AG09309 (cell line): ENCODE results near the gene CGB2.
A peak's percentile ranks its signal among the peaks of the same experiment; 100 is the strongest.
"Not testable (repeated sequence)": the region's sequence is repeated elsewhere in the genome, so short reads cannot be mapped to it uniquely, and the experiment has no call there.

Source experiments
- DNase-seq: peaks from one replicate; pipeline ENCODE4 v3.0.0-alpha.2; 2010; ENCODE audit warnings: low read depth
- H3K4me3 ChIP-seq: 2 replicates; pipeline ENCODE4 v1.5.1; 2011; ENCODE audit warnings: mild to moderate bottlenecking, low read depth, low read length, moderate library complexity; ENCODE audit not compliant: control insufficient read depth
- TF ChIP-seq, protein P1 (sequence below): IDR thresholded peaks from 2 replicates; pipeline ENCODE4 v1.5.1; 2011; ENCODE audit warnings: mild to moderate bottlenecking, low read depth, low read length, inconsistent platforms; ENCODE audit not compliant: insufficient read depth, control insufficient read depth; ENCODE audit errors: missing control alignments

The CGB2 gene

DNA sequence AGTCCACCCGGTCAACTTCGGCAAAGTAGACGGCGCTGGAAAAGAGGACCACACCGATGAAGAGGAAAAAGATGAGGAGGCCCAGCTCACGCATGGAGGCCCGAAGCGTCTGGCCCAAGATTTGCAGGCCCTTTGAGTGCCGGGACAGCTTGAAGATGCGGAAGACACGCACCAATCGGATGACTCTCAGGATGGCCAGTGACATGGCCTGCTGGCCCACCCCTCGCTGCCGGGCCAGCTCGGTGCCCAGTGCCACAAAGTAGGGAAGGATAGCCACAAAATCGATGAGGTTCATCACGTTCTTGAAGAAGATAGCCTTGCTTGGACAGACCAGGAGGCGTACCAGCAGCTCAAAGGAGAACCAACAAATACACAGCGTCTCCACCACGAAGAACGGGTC, 38.7 kb downstream of the CGB2 start:
- DNase-seq = no peak
- TF ChIP-seq, protein P1, sequence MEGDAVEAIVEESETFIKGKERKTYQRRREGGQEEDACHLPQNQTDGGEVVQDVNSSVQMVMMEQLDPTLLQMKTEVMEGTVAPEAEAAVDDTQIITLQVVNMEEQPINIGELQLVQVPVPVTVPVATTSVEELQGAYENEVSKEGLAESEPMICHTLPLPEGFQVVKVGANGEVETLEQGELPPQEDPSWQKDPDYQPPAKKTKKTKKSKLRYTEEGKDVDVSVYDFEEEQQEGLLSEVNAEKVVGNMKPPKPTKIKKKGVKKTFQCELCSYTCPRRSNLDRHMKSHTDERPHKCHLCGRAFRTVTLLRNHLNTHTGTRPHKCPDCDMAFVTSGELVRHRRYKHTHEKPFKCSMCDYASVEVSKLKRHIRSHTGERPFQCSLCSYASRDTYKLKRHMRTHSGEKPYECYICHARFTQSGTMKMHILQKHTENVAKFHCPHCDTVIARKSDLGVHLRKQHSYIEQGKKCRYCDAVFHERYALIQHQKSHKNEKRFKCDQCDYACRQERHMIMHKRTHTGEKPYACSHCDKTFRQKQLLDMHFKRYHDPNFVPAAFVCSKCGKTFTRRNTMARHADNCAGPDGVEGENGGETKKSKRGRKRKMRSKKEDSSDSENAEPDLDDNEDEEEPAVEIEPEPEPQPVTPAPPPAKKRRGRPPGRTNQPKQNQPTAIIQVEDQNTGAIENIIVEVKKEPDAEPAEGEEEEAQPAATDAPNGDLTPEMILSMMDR = no peak
- H3K4me3 ChIP-seq = no peak overlapping the region

DNA sequence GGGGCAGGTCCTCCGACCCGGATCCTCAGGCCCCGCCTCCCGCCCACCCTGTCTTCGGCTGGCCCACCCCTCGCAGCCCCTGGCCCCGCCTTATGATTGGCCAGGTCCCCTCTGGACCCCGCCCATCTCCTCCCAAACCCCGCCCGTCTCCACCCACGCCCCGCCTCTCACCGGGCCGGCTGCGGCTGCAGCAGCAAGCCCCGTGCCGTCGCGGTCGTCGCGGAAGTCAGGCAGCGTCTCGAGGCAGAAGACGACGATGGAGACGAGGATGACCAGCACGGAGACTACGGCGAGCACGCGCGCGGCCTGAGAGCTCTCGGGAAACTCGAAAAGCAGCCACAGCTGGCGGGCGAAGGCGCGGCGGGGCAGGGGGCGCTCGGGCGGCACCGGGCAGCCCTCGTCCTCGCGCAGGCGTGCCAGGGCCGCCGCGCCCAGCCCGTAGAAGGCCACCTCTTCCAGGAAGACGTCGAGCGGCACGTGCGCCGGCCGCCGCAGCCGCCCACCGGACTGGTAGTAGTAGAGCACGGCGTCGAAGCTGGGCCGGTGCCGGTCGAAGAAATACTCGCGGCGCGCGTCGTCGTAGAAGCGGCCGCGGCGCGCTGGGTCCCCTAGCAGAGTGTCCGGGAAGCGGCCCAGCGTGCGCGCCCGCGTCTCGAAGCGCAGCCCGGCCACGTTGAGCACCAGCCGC, 40.3 kb downstream of the CGB2 start:
- TF ChIP-seq, protein P1 = no peak
- DNase-seq = no peak
- H3K4me3 ChIP-seq = no peak overlapping the region

DNA sequence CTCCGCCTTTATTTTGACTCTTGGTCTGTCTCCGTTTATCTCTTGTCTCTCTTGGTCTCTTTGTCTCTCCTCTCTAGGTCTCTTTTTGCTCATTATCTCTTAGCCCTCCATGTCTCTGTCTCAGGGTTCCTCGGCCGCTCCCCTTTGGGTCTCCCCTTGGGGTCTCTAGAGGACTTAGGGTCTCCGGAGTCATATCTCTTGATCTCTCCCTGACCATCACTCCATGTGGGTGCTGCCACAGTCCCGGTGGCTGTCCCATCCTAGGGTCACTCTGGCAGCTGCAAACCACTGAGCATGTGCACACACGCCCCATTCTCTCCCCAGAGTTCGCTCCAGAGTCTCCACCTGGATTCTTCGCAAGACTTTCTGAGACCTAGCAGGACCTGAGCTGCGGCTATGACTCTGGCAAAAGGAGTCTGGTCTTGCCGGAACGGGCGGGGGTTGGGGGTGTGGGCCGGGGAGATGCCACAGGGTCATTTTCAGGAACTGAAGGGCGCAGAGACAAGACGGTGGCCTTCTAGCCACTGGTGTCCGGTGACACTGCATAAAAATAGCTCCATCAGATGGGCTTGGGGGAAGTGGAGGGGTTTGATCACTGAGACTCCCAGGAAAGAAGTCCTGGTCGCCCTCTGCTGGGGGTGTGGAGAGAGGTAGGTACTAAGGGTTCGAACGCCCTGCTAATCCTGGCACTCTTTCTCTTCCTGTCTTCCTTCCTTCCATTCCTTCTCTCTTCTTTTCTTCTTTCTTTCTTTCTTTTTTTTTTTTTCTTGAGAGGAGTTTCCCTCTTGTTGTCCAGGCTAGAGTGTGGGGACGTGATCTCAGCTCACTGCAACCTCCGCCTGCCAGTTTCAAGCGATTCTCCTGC, 42.1 kb downstream of the CGB2 start:
- TF ChIP-seq, protein P1 = peak; percentile 31
- DNase-seq = no peak
- no peak overlapping the region for H3K4me3 ChIP-seq

DNA sequence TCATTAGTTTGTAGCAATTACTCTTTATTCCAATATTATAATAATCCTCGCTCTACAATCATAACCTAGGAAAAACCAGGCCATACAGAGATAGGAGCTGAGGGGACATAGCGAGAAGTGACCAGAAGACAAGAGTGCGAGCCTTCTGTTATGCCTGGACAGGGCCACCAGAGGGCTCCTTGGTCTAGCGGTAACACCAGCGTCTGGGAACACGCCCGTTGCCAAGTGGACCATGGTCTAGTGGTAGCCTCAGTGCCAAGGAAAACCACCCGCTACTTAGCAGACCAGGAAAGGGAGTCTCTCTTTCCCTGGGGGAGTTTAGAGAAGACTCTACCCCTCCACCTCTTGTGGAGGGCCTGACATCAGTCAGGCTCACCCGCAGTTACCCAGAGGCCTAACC, 43.2 kb downstream of the CGB2 start:
- TF ChIP-seq, protein P1 = peak; percentile 62
- DNase-seq = peak; percentile 13
- H3K4me3 ChIP-seq = not testable (repeated sequence)

DNA sequence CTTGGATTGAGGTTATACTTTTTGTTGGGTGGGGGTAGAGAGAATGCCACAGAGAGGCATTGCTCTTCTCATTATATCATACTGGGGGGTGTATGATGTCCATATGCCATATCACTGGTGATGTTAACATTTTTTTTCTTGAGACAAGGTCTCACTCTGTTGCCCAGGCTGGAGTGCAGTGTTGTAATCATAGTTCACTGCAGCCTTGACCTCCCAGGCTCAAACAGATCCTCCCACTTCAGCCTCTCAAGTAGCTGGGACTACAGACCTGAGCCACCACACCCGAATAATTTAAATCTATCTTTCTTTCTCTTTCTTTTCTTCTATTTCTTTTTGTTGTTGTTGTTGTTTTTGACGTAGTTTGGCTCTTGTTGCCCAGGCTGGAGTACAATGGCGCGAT, 48.7 kb downstream of the CGB2 start:
- DNase-seq = no peak
- TF ChIP-seq, protein P1 = no peak
- H3K4me3 ChIP-seq = no peak overlapping the region

DNA sequence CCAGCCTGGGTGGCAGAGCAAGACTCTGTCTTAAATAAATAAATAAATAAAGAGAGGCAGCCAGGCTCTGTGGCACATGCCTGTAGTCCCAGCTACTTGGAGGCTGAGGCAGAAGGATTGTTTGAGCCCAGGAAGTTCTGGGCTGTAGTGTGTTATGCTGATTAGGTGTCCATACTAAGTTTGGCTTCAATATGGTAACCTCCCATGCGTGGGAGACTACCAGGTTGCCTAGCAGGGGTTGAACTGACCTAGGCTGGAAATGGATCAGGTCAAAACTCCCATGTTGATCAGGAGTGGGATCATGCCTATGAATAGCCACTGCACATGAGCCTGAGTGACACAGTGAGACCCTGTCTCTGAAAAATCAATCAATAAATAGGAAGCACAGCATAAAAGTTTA, 49.6 kb downstream of the CGB2 start:
- TF ChIP-seq, protein P1 = no peak
- DNase-seq = no peak
- H3K4me3 ChIP-seq = no peak overlapping the region
